HEK293T (cell line): Measurements from ENCODE around the gene BRINP1.

ENCODE experiments used
- ELF4 ChIP-seq: fragments of 450-650 bp; IDR thresholded peaks from 2 replicates; pipeline ENCODE4 v1.6.1; 2017; ENCODE audit warnings: antibody characterized with exemption
- FOXK2 ChIP-seq: fragments of 450-650 bp; IDR thresholded peaks from 2 replicates; pipeline ENCODE4 v1.6.1; 2016; ENCODE audit warnings: mild to moderate bottlenecking
- L3MBTL2 ChIP-seq: fragments of 450-650 bp; conservative IDR thresholded peaks from 2 replicates; pipeline ENCODE4 v1.6.1; 2016; ENCODE audit warnings: mild to moderate bottlenecking
- SP1 ChIP-seq: fragments of 450-650 bp; IDR thresholded peaks from 2 replicates; pipeline ENCODE4 v1.6.1; 2017
- SUZ12 ChIP-seq: fragments of 450-650 bp; IDR thresholded peaks from 2 replicates; pipeline ENCODE4 v1.6.1; 2016; ENCODE audit warnings: mild to moderate bottlenecking
- TF ChIP-seq, protein P1 (sequence below): fragments of 450-650 bp; IDR thresholded peaks from 2 replicates; pipeline ENCODE4 v1.6.1; 2016

DNA sequence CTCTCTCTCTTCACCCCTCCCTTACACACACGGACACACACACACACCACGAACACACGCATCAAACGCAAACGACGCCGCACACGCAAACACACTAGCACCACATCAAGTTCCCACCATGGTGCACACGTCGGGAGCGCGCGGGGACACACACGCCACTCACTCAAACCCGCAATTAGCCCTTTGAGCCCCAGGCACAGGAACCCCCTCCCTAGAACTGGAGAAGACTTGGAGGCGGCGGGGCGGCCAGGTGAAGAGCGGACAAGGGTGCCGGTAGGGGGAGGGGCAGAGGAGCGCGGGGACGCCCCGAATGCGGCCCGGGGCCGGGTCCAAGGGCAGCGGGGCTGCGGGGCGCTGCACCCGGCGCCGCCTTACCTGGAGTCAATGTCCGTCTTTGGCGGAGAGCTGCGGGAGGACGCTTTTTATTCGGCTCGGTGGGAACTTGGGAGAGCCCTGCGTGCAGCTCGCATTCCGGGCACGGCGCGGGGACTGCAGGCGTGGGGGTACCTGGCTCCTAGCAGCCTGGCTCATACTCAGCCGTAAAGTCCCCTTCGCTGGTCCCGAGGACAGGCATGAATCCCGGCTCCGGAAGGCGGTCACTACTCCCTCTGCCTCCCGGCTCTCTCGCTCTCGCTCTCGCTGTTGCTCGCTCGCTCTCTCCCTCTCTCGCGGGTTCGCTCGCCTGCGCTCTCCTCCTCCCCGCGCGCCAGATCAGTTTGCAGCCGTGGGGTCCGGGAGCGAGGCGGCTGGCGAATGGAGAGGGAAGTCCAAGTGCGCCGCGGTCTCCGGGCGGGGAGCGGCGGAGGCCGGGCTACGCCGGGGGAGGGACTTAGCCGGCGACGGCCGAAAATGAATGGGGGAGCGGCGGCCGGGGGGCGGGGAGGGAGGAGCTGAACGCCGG is at the start of gene BRINP1:
- TF ChIP-seq SP1 (no peak), FOXK2 (no peak), SUZ12 (no peak), ELF4 (no peak), L3MBTL2 (no peak)
- TF ChIP-seq, protein P1, sequence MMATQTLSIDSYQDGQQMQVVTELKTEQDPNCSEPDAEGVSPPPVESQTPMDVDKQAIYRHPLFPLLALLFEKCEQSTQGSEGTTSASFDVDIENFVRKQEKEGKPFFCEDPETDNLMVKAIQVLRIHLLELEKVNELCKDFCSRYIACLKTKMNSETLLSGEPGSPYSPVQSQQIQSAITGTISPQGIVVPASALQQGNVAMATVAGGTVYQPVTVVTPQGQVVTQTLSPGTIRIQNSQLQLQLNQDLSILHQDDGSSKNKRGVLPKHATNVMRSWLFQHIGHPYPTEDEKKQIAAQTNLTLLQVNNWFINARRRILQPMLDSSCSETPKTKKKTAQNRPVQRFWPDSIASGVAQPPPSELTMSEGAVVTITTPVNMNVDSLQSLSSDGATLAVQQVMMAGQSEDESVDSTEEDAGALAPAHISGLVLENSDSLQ = no peak
